ENCODE data around the gene RERE.

Gene RERE

GRCh38 chr1:8426996-8427395 is 390.4 kb downstream of the RERE start:
- no peak overlapping the region for H4K8ac ChIP-seq (ENCODE audit: low read depth, low read length)
- no peak overlapping the region for H4K91ac ChIP-seq (ENCODE audit: low read depth, low read length, poor library complexity)
- no peak overlapping the region for H3K27ac ChIP-seq (replicated peaks; ENCODE audit: low read length)

GRCh38 chr1:8425781-8426161 is 391.7 kb downstream of the RERE start:
- Histone ChIP-seq H2AFZ (ENCODE audit: low read length) (no peak overlapping the region), H4K91ac (ENCODE audit: low read depth, low read length, poor library complexity) (no peak overlapping the region), H3K9ac (ENCODE audit: low read depth, low read length, poor library complexity) (no peak overlapping the region), H3K9me3 (replicated peaks in 1 of 2; ENCODE audit: control insufficient read depth in 2 of 2, insufficient read depth in 1 of 2, low read depth in 1 of 2, low read length in 2 of 2) (no peaks in the 10 kb centered on the region), H2BK12ac (ENCODE audit: low read length) (no peak overlapping the region), H2BK15ac (ENCODE audit: low read length) (no peak overlapping the region), H3K36me3 (replicated peaks in 1 of 2; ENCODE audit: control insufficient read depth in 2 of 2, insufficient read depth in 2 of 2, low read length in 2 of 2) (peaks cover 0 to 19% of the 10 kb centered on the region in 2 donors), H3K4me1 (ENCODE audit: control insufficient read depth in 2 of 2, insufficient read depth in 1 of 2, low read depth in 1 of 2, low read length in 2 of 2) (peaks cover 11 to 28% of the 10 kb centered on the region in 2 donors), H3K14ac (ENCODE audit: low read length) (no peak overlapping the region), H4K8ac (ENCODE audit: low read depth, low read length) (no peak overlapping the region), H3K4ac (ENCODE audit: low read length) (no peak overlapping the region), H3K27me3 (ENCODE audit: control insufficient read depth in 3 of 3, insufficient read depth in 3 of 3, low read depth in 1 of 3, low read length in 3 of 3) (no peaks in the 10 kb centered on the region), H2AK5ac (ENCODE audit: low read depth, low read length) (no peak overlapping the region), H3K18ac (ENCODE audit: low read length) (no peak overlapping the region), H2BK5ac (ENCODE audit: low read length) (no peak overlapping the region), H3K27ac (replicated peaks; ENCODE audit: low read length) (no peak overlapping the region), H3K4me3 (ENCODE audit: low read length in 2 of 2) (no peak overlapping the region), H3K23ac (ENCODE audit: low read depth, low read length, poor library complexity) (no peak overlapping the region), H3K4me2 (ENCODE audit: insufficient read depth, low read length, poor library complexity, severe bottlenecking) (no peak overlapping the region), H3K79me1 (ENCODE audit: low read depth, low read length) (peaks cover 2% of the 10 kb centered on the region), H2BK120ac (ENCODE audit: low read depth, low read length) (no peak overlapping the region)
- no CpG with 5 or more reads among the region's 3 CpGs for WGBS, 2 donors (ENCODE audit: extremely low coverage in 2 of 2, insufficient read length in 2 of 2, insufficient replicate concordance in 1 of 2)
- DNase-seq (ENCODE audit: low spot score): no peak

More at GRCh38 chr1:8426996-8427395, 390.4 kb downstream of the RERE start:
- Histone ChIP-seq H2BK120ac (ENCODE audit: low read depth, low read length) (no peak overlapping the region), H3K4me3 (ENCODE audit: low read length in 2 of 2) (no peak overlapping the region), H2AFZ (ENCODE audit: low read length) (no peak overlapping the region), H3K4me2 (ENCODE audit: insufficient read depth, low read length, poor library complexity, severe bottlenecking) (no peak overlapping the region), H3K18ac (ENCODE audit: low read length) (no peak overlapping the region), H2AK5ac (ENCODE audit: low read depth, low read length) (no peak overlapping the region), H2BK12ac (ENCODE audit: low read length) (no peak overlapping the region), H3K79me1 (ENCODE audit: low read depth, low read length) (peaks cover 2% of the 10 kb centered on the region), H3K23ac (ENCODE audit: low read depth, low read length, poor library complexity) (no peak overlapping the region), H3K27me3 (ENCODE audit: control insufficient read depth in 3 of 3, insufficient read depth in 3 of 3, low read depth in 1 of 3, low read length in 3 of 3) (no peaks in the 10 kb centered on the region), H3K4me1 (ENCODE audit: control insufficient read depth in 2 of 2, insufficient read depth in 1 of 2, low read depth in 1 of 2, low read length in 2 of 2) (peaks cover 9 to 16% of the 10 kb centered on the region in 2 donors), H3K4ac (ENCODE audit: low read length) (no peak overlapping the region), H3K9me3 (replicated peaks in 1 of 2; ENCODE audit: control insufficient read depth in 2 of 2, insufficient read depth in 1 of 2, low read depth in 1 of 2, low read length in 2 of 2) (no peaks in the 10 kb centered on the region), H3K14ac (ENCODE audit: low read length) (no peak overlapping the region), H2BK5ac (ENCODE audit: low read length) (no peak overlapping the region), H3K36me3 (replicated peaks in 1 of 2; ENCODE audit: control insufficient read depth in 2 of 2, insufficient read depth in 2 of 2, low read length in 2 of 2) (peaks cover 0 to 12% of the 10 kb centered on the region in 2 donors), H2BK15ac (ENCODE audit: low read length) (no peak overlapping the region), H3K9ac (ENCODE audit: low read depth, low read length, poor library complexity) (no peak overlapping the region)
- no peak for DNase-seq (ENCODE audit: low spot score)
- no CpG with 5 or more reads among the region's 4 CpGs for WGBS, 2 donors (ENCODE audit: extremely low coverage in 2 of 2, insufficient read length in 2 of 2, insufficient replicate concordance in 1 of 2)

GRCh38 chr1:8425150-8425780 is 392.2 kb downstream of the RERE start:
- Histone ChIP-seq H3K27ac (replicated peaks; ENCODE audit: low read length) (no peak overlapping the region), H3K9ac (ENCODE audit: low read depth, low read length, poor library complexity) (no peak overlapping the region), H2BK120ac (ENCODE audit: low read depth, low read length) (no peak overlapping the region), H2BK15ac (ENCODE audit: low read length) (no peak overlapping the region), H3K4me3 (ENCODE audit: low read length in 2 of 2) (no peak overlapping the region), H3K27me3 (ENCODE audit: control insufficient read depth in 3 of 3, insufficient read depth in 3 of 3, low read depth in 1 of 3, low read length in 3 of 3) (no peaks in the 10 kb centered on the region), H3K4me2 (ENCODE audit: insufficient read depth, low read length, poor library complexity, severe bottlenecking) (no peak overlapping the region), H3K18ac (ENCODE audit: low read length) (no peak overlapping the region), H3K23ac (ENCODE audit: low read depth, low read length, poor library complexity) (no peak overlapping the region), H2BK12ac (ENCODE audit: low read length) (no peak overlapping the region), H2AK5ac (ENCODE audit: low read depth, low read length) (no peak overlapping the region), H4K91ac (ENCODE audit: low read depth, low read length, poor library complexity) (no peak overlapping the region), H3K14ac (ENCODE audit: low read length) (no peak overlapping the region), H3K36me3 (replicated peaks in 1 of 2; ENCODE audit: control insufficient read depth in 2 of 2, insufficient read depth in 2 of 2, low read length in 2 of 2) (peaks cover 0 to 20% of the 10 kb centered on the region in 2 donors), H4K8ac (ENCODE audit: low read depth, low read length) (no peak overlapping the region), H3K4me1 (ENCODE audit: control insufficient read depth in 2 of 2, insufficient read depth in 1 of 2, low read depth in 1 of 2, low read length in 2 of 2) (peaks cover 16 to 33% of the 10 kb centered on the region in 2 donors), H2AFZ (ENCODE audit: low read length) (no peak overlapping the region), H3K79me1 (ENCODE audit: low read depth, low read length) (peaks cover 2% of the 10 kb centered on the region), H3K4ac (ENCODE audit: low read length) (no peak overlapping the region), H3K9me3 (replicated peaks in 1 of 2; ENCODE audit: control insufficient read depth in 2 of 2, insufficient read depth in 1 of 2, low read depth in 1 of 2, low read length in 2 of 2) (no peaks in the 10 kb centered on the region), H2BK5ac (ENCODE audit: low read length) (no peak overlapping the region)
- no CpG with 5 or more reads among the region's 10 CpGs for WGBS, 2 donors (ENCODE audit: extremely low coverage in 2 of 2, insufficient read length in 2 of 2, insufficient replicate concordance in 1 of 2)
- DNase-seq (ENCODE audit: low spot score): no peak

GRCh38 chr1:8424539-8425116 is 392.8 kb downstream of the RERE start:
- no peaks in the 10 kb centered on the region for H3K27me3 ChIP-seq (ENCODE audit: control insufficient read depth in 3 of 3, insufficient read depth in 3 of 3, low read depth in 1 of 3, low read length in 3 of 3)
- no peak overlapping the region for H2BK12ac ChIP-seq (ENCODE audit: low read length)
- peak overlapping the region; percentile 97 for H3K27ac ChIP-seq (replicated peaks; ENCODE audit: low read length)
- no peak overlapping the region for H2BK5ac ChIP-seq (ENCODE audit: low read length)
- H3K4me3 ChIP-seq (ENCODE audit: low read length in 2 of 2): peak overlapping the region in 1 of 2 donors; percentile 84
- no peak for DNase-seq (ENCODE audit: low spot score)
- H3K36me3 ChIP-seq (replicated peaks in 1 of 2; ENCODE audit: control insufficient read depth in 2 of 2, insufficient read depth in 2 of 2, low read length in 2 of 2): peaks cover 0 to 26% of the 10 kb centered on the region in 2 donors
- WGBS, 2 donors (ENCODE audit: extremely low coverage in 2 of 2, insufficient read length in 2 of 2, insufficient replicate concordance in 1 of 2): no CpG with 5 or more reads among the region's 9 CpGs
- no peak overlapping the region for H2BK120ac ChIP-seq (ENCODE audit: low read depth, low read length)
- no peak overlapping the region for H2BK15ac ChIP-seq (ENCODE audit: low read length)
- no peak overlapping the region for H3K4ac ChIP-seq (ENCODE audit: low read length)
- H3K18ac ChIP-seq (ENCODE audit: low read length): peak overlapping the region; percentile 50
- no peak overlapping the region for H3K9ac ChIP-seq (ENCODE audit: low read depth, low read length, poor library complexity)
- H4K8ac ChIP-seq (ENCODE audit: low read depth, low read length): no peak overlapping the region
- H3K14ac ChIP-seq (ENCODE audit: low read length): no peak overlapping the region
- H3K9me3 ChIP-seq (replicated peaks in 1 of 2; ENCODE audit: control insufficient read depth in 2 of 2, insufficient read depth in 1 of 2, low read depth in 1 of 2, low read length in 2 of 2): no peaks in the 10 kb centered on the region
- no peak overlapping the region for H4K91ac ChIP-seq (ENCODE audit: low read depth, low read length, poor library complexity)
- no peak overlapping the region for H2AK5ac ChIP-seq (ENCODE audit: low read depth, low read length)
- H3K4me1 ChIP-seq (ENCODE audit: control insufficient read depth in 2 of 2, insufficient read depth in 1 of 2, low read depth in 1 of 2, low read length in 2 of 2): peaks cover 20 to 40% of the 10 kb centered on the region in 2 donors
- H3K23ac ChIP-seq (ENCODE audit: low read depth, low read length, poor library complexity): no peak overlapping the region
- peak overlapping the region; percentile 51 for H3K4me2 ChIP-seq (ENCODE audit: insufficient read depth, low read length, poor library complexity, severe bottlenecking)
- H3K79me1 ChIP-seq (ENCODE audit: low read depth, low read length): peaks cover 2% of the 10 kb centered on the region
- H2AFZ ChIP-seq (ENCODE audit: low read length): peak overlapping the region; percentile 87

All from neuronal stem cell (in vitro differentiated cells).